CD4-positive, alpha-beta memory T cell (primary cell): Measurements from ENCODE around the gene GSTA4. TPM values are rescaled to one million over a fixed set of nuclear protein-coding genes. Genes with fewer than 3 reads are reported as not detected.

Experiments used
- CTCF ChIA-PET: fragments of 350-600 bp; sonication (Branson Sonifier 250); formaldehyde crosslinking; loops from one replicate; lab custom pipeline; 2021; ENCODE audit warnings: inconsistent platforms; ENCODE audit not compliant: partially characterized antibody; lab: Charles Lee
- POLR2A ChIA-PET: fragments of 350-600 bp; sonication (Branson Sonifier 250); formaldehyde crosslinking; loops from one replicate; lab custom pipeline; 2021; ENCODE audit not compliant: partially characterized antibody; lab: Charles Lee
- DNase-seq, 5 donors: peaks; one replicate each; pipeline versions ENCODE4 v3.0.0 to v3.0.0-alpha.2; 2020 to 2022; ENCODE audit warnings: mixed read lengths in 1 of 5
- H3K27ac ChIP-seq: one replicate; pipeline ENCODE4 v1.7.0; 2013; ENCODE audit warnings: low read depth, low read length
- H3K27me3 ChIP-seq: 2 replicates; pipeline ENCODE4 v1.7.0; 2013; ENCODE audit warnings: mild to moderate bottlenecking, low read length, moderate library complexity; ENCODE audit not compliant: insufficient read depth
- H3K36me3 ChIP-seq: 2 replicates; pipeline ENCODE4 v1.7.0; 2013; ENCODE audit warnings: mild to moderate bottlenecking, low read length, moderate library complexity; ENCODE audit not compliant: insufficient read depth
- H3K4me1 ChIP-seq: 2 replicates; pipeline ENCODE4 v1.7.0; 2013; ENCODE audit warnings: mild to moderate bottlenecking, low read length, moderate library complexity; ENCODE audit not compliant: insufficient read depth
- H3K4me3 ChIP-seq, 2 donors: one replicate each; pipeline ENCODE4 v1.7.0; 2013; ENCODE audit warnings: low read length in 2 of 2, mild to moderate bottlenecking in 1 of 2
- H3K9me3 ChIP-seq, 2 donors: one replicate each; pipeline ENCODE4 v1.7.0; 2013; ENCODE audit warnings: low read length in 2 of 2, control low read depth in 1 of 2; ENCODE audit not compliant: control insufficient read depth in 1 of 2
- H3K27ac Mint-ChIP-seq, 7 donors: one replicate each; pipeline ENCODE4 v1.8.0; 2020 to 2021; ENCODE audit warnings: mixed read lengths in 7 of 7, mild to moderate bottlenecking in 6 of 7, inconsistent platforms in 3 of 7, moderate library complexity in 3 of 7
- H3K27me3 Mint-ChIP-seq, 2 donors: one replicate each; pipeline ENCODE4 v1.8.0; 2020 to 2021; ENCODE audit warnings: mixed read lengths in 2 of 2
- H3K36me3 Mint-ChIP-seq, 2 donors: one replicate each; pipeline ENCODE4 v1.8.0; 2020 to 2021; ENCODE audit warnings: mixed read lengths in 2 of 2, inconsistent platforms in 1 of 2, mild to moderate bottlenecking in 1 of 2
- H3K4me1 Mint-ChIP-seq, 4 donors: one replicate each; pipeline ENCODE4 v1.8.0; 2020 to 2021; ENCODE audit warnings: mixed read lengths in 4 of 4, mild to moderate bottlenecking in 1 of 4
- H3K4me3 Mint-ChIP-seq, 8 donors: one replicate each; pipeline ENCODE4 v1.8.0; 2020 to 2021; ENCODE audit warnings: mixed read lengths in 8 of 8, mild to moderate bottlenecking in 7 of 8, moderate library complexity in 6 of 8, inconsistent platforms in 3 of 8
- H3K9me3 Mint-ChIP-seq, 8 donors: one replicate each; pipeline ENCODE4 v1.8.0; 2020 to 2021; ENCODE audit warnings: mixed read lengths in 8 of 8, mild to moderate bottlenecking in 5 of 8, inconsistent platforms in 3 of 8, moderate library complexity in 1 of 8
- intact Hi-C: fragments of 100-400 bp; cut with micrococcal nuclease; formaldehyde crosslinking; loops from one replicate; pipeline ENCODE4 v1.15.1; 2023
- polyA plus RNA-seq, 2 donors: library from polyadenylated mRNA; unstranded; fragments of 300-500 nt; fragmentation: Illumina TruSeq; gene quantifications; one replicate each; pipeline ENCODE4 v1.2.3, GENCODE V29; 2021
- total RNA-seq, 2 experiments: library from RNA; stranded (reverse); gene quantifications; one replicate each; pipeline ENCODE4 v1.2.3, GENCODE V29; 2021

Gene GSTA4
- total and polyA plus RNA-seq, 4 experiments from 2014 or later = 0.57 to 1.7 TPM; not detected in 2

GRCh38 chr6:52981222-52981900 is 13.7 kb downstream of the GSTA4 start:
- CTCF ChIA-PET = interaction anchor here (7.8 kb wide), 1 partner anchor 14 kb away, joined by 49 read pairs; the partner anchor contains the start of gene GSTA4
- H3K36me3 Mint-ChIP-seq = no peaks in the 10 kb centered on the region
- H3K9me3 ChIP-seq = no peaks in the 10 kb centered on the region
- no peak for DNase-seq
- H3K27ac ChIP-seq = no peak overlapping the region
- H3K4me3 Mint-ChIP-seq = no peak overlapping the region
- H3K27me3 ChIP-seq = no peaks in the 10 kb centered on the region
- no peak overlapping the region for H3K4me3 ChIP-seq
- no peak overlapping the region for H3K27ac Mint-ChIP-seq
- POLR2A ChIA-PET = no interaction called here
- H3K4me1 ChIP-seq = peaks cover 31% of the 10 kb centered on the region
- H3K27me3 Mint-ChIP-seq = peaks cover 4 to 14% of the 10 kb centered on the region in 2 donors
- no peaks in the 10 kb centered on the region for H3K36me3 ChIP-seq
- intact Hi-C loops = no loop called here
- peaks cover 31 to 36% (median 34%) of the 10 kb centered on the region in 4 donors for H3K4me1 Mint-ChIP-seq
- H3K9me3 Mint-ChIP-seq = no peaks in the 10 kb centered on the region

- H3K27me3 ChIP-seq = no peaks in the 10 kb centered on the region
- H3K9me3 Mint-ChIP-seq = no peaks in the 10 kb centered on the region
- no peak for DNase-seq
- H3K36me3 Mint-ChIP-seq = no peaks in the 10 kb centered on the region
- intact Hi-C loops = no loop called here
- H3K4me1 ChIP-seq = no peaks in the 10 kb centered on the region
- POLR2A ChIA-PET = interaction anchor here (0.6 kb wide), 1 partner anchor 82 kb away, joined by 3 read pairs; no protein-coding TSS in a partner anchor
- no peaks in the 10 kb centered on the region for H3K36me3 ChIP-seq
- peak overlapping the region in 1 of 7 donors; percentile 13 for H3K27ac Mint-ChIP-seq
- H3K4me1 Mint-ChIP-seq = peaks cover 0 to 2% (median 0%) of the 10 kb centered on the region in 4 donors
- no peak overlapping the region for H3K27ac ChIP-seq
- peaks cover 4 to 6% of the 10 kb centered on the region in 2 donors for H3K27me3 Mint-ChIP-seq
- H3K4me3 Mint-ChIP-seq = no peak overlapping the region
- no peak overlapping the region for H3K4me3 ChIP-seq
- H3K9me3 ChIP-seq = no peaks in the 10 kb centered on the region
- CTCF ChIA-PET = no interaction called here
Observed at GRCh38 chr6:52976591-52977035, 18.5 kb downstream of the GSTA4 start.

GRCh38 chr6:52976149-52976548 is 18.9 kb downstream of the GSTA4 start:
- no peak overlapping the region for H3K27ac ChIP-seq
- Mint-ChIP-seq H3K4me1 (peaks cover 0 to 2% (median 0%) of the 10 kb centered on the region in 4 donors), H3K9me3 (no peaks in the 10 kb centered on the region), H3K36me3 (no peaks in the 10 kb centered on the region), H3K4me3 (no peak overlapping the region), H3K27me3 (peaks cover 4 to 6% of the 10 kb centered on the region in 2 donors), H3K27ac (peak overlapping the region in 1 of 7 donors; percentile 13)
- no peaks in the 10 kb centered on the region for H3K9me3 ChIP-seq
- no peak for DNase-seq
- no peaks in the 10 kb centered on the region for H3K36me3 ChIP-seq
- H3K27me3 ChIP-seq = no peaks in the 10 kb centered on the region
- ChIA-PET POLR2A (interaction anchor here (0.6 kb wide), 1 partner anchor 83 kb away, joined by 3 read pairs; no protein-coding TSS in a partner anchor), CTCF (no interaction called here)
- no peak overlapping the region for H3K4me3 ChIP-seq
- H3K4me1 ChIP-seq = no peaks in the 10 kb centered on the region
- intact Hi-C loops = no loop called here

DNA sequence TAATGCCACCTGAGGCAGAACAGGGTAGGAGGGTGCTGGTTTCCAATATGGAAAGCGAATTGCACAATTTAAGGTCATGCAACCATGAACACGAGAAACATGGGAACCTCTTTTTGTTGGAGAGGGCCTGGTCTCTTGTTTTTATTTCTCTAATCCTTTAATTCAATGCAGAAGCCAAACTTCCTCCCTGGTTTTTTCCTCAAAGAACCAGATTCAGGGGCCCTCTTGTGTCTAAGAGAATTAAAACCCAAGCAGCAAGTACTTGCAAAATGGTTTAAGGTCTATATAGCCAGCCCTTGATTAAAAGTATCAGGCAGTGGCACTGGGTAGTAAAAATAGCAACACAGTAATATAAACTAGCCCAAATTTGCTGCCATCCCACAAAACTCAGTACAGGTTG is 19.5 kb downstream of the GSTA4 start:
- Mint-ChIP-seq H3K27ac (no peak overlapping the region), H3K36me3 (no peaks in the 10 kb centered on the region), H3K27me3 (peaks cover 3 to 5% of the 10 kb centered on the region in 2 donors), H3K4me1 (peaks cover 0 to 2% (median 0%) of the 10 kb centered on the region in 4 donors), H3K9me3 (no peaks in the 10 kb centered on the region), H3K4me3 (no peak overlapping the region)
- H3K27me3 ChIP-seq = no peaks in the 10 kb centered on the region
- no peaks in the 10 kb centered on the region for H3K4me1 ChIP-seq
- CTCF ChIA-PET = no interaction called here
- POLR2A ChIA-PET = no interaction called here
- no peak for DNase-seq
- intact Hi-C loops = no loop called here
- H3K4me3 ChIP-seq = no peak overlapping the region
- H3K36me3 ChIP-seq = no peaks in the 10 kb centered on the region
- H3K9me3 ChIP-seq = no peaks in the 10 kb centered on the region
- H3K27ac ChIP-seq = no peak overlapping the region

DNA sequence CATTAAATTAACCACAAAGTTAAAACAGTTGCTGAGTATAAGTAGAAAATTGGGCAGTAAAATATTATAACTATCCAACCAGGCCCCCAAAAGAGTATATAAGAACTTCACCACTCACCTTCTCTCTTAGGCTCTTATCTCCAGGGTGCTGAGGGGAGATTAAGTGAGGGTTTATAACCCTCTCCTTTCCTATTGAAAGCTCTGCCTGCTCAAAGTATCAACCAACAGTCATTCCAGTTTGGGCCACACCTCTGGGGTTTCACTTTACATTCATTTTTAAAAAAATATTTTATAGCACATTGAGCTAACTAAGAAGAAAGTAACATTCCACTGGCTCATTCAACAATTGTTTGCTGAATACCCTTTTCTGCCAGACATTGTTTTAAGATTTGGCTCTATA is 22.1 kb downstream of the GSTA4 start:
- H3K4me1 Mint-ChIP-seq = peaks cover 0 to 2% (median 0%) of the 10 kb centered on the region in 4 donors
- H3K4me3 ChIP-seq = no peak overlapping the region

GRCh38 chr6:52969359-52969758 is 25.7 kb downstream of the GSTA4 start:
- H3K27ac ChIP-seq = no peak overlapping the region
- H3K4me1 Mint-ChIP-seq = no peaks in the 10 kb centered on the region
- H3K36me3 ChIP-seq = no peaks in the 10 kb centered on the region
- ChIA-PET CTCF (no interaction called here), POLR2A (no interaction called here)
- H3K4me3 ChIP-seq = no peak overlapping the region
- H3K4me1 ChIP-seq = no peaks in the 10 kb centered on the region
- H3K27me3 Mint-ChIP-seq = peaks cover 4 to 8% of the 10 kb centered on the region in 2 donors
- H3K4me3 Mint-ChIP-seq = no peak overlapping the region
- no peak for DNase-seq
- no peaks in the 10 kb centered on the region for H3K27me3 ChIP-seq
- no peaks in the 10 kb centered on the region for H3K36me3 Mint-ChIP-seq
- intact Hi-C loops = no loop called here
- H3K27ac Mint-ChIP-seq = no peak overlapping the region
- no peaks in the 10 kb centered on the region for H3K9me3 Mint-ChIP-seq
- H3K9me3 ChIP-seq = no peaks in the 10 kb centered on the region

More for the DNA sequence above, 22.1 kb downstream of the GSTA4 start:
- no peak overlapping the region for H3K27ac ChIP-seq
- H3K27me3 ChIP-seq = no peaks in the 10 kb centered on the region
- CTCF ChIA-PET = no interaction called here
- H3K36me3 ChIP-seq = no peaks in the 10 kb centered on the region
- Mint-ChIP-seq H3K9me3 (no peaks in the 10 kb centered on the region), H3K4me3 (no peak overlapping the region), H3K27me3 (peaks cover 0 to 7% of the 10 kb centered on the region in 2 donors), H3K27ac (peak overlapping the region in 1 of 7 donors; percentile 25), H3K36me3 (no peaks in the 10 kb centered on the region)
- no peaks in the 10 kb centered on the region for H3K9me3 ChIP-seq
- H3K4me1 ChIP-seq = no peaks in the 10 kb centered on the region
- POLR2A ChIA-PET = no interaction called here
- intact Hi-C loops = no loop called here
- no peak for DNase-seq

GRCh38 chr6:52966101-52966500 is 29.0 kb downstream of the GSTA4 start:
- no peak overlapping the region for H3K4me3 Mint-ChIP-seq
- intact Hi-C loops = no loop called here
- H3K27ac Mint-ChIP-seq = no peak overlapping the region
- no peaks in the 10 kb centered on the region for H3K9me3 Mint-ChIP-seq
- H3K36me3 Mint-ChIP-seq = no peaks in the 10 kb centered on the region
- peaks cover 5 to 6% of the 10 kb centered on the region in 2 donors for H3K27me3 Mint-ChIP-seq
- H3K4me1 ChIP-seq = no peaks in the 10 kb centered on the region
- no peaks in the 10 kb centered on the region for H3K4me1 Mint-ChIP-seq
- H3K9me3 ChIP-seq = no peaks in the 10 kb centered on the region
- ChIA-PET POLR2A (no interaction called here), CTCF (no interaction called here)
- no peaks in the 10 kb centered on the region for H3K36me3 ChIP-seq
- DNase-seq = no peak
- H3K27me3 ChIP-seq = no peaks in the 10 kb centered on the region
- H3K4me3 ChIP-seq = no peak overlapping the region
- no peak overlapping the region for H3K27ac ChIP-seq
